Right lobe of liver (tissue), 6 donors: ENCODE results near the gene ACTL8. TPM values are rescaled to one million over a fixed set of nuclear protein-coding genes. Genes with fewer than 3 reads are reported as not detected.

Source experiments
- ATAC-seq, 4 donors: fragments of 200-7000 bp; cut with Tn5 transposase; one replicate each; pipeline ENCODE4 v1.9.1; 2020; ENCODE audit warnings: mild to moderate bottlenecking in 4 of 4, moderate library complexity in 4 of 4
- DNase-seq, 3 donors: peaks; one replicate each; pipeline ENCODE4 v3.0.0-alpha.2; 2020
- H3K27ac ChIP-seq, 3 donors: fragments of 200-600 bp; one replicate each; pipeline ENCODE4 v1.8.0; 2022
- H3K27me3 ChIP-seq, 2 donors: fragments of 200-600 bp; one replicate each; pipeline ENCODE4 v1.8.0; 2022
- H3K36me3 ChIP-seq, 4 donors: fragments of 200-600 bp; sonication (generic) in 1 of 4; one replicate each; pipeline versions ENCODE4 v1.5.1 to v1.8.0; 2017 to 2022; ENCODE audit warnings: control low read depth in 1 of 4
- H3K4me1 ChIP-seq, 4 donors: fragments of 200-600 bp; sonication (generic) in 1 of 4; one replicate each; pipeline versions ENCODE4 v1.5.1 to v1.8.0; 2017 to 2022; ENCODE audit warnings: control low read depth in 1 of 4
- H3K4me3 ChIP-seq, 3 donors: fragments of 200-600 bp; one replicate each; pipeline ENCODE4 v1.8.0; 2022
- H3K9me3 ChIP-seq, 4 donors: fragments of 200-600 bp; sonication (generic) in 1 of 4; one replicate each; pipeline versions ENCODE4 v1.5.1 to v1.8.0; 2017 to 2022; ENCODE audit warnings: control low read depth in 1 of 4
- CTCF ChIP-seq, 4 donors: fragments of 200-600 bp in 3 of 4; fragments of 450-650 bp in 1 of 4; IDR thresholded peaks; one replicate each; pipeline versions ENCODE4 v1.5.1 to v1.8.0; 2016 to 2022; ENCODE audit warnings: antibody characterized with exemption in 4 of 4, mild to moderate bottlenecking in 2 of 4
- POLR2A ChIP-seq: fragments of 450-650 bp; IDR thresholded peaks from one replicate; pipeline ENCODE4 v1.6.1; 2017; ENCODE audit warnings: antibody characterized with exemption, mild to moderate bottlenecking
- WGBS: methylation state at CpG from one replicate; pipeline ENCODE4 v1.1.6; 2018; ENCODE audit warnings: low coverage, low lambda C conversion rate; ENCODE audit not compliant: insufficient coverage; ENCODE audit errors: missing lambda C conversion rate; 5-methylcytosine and 5-hydroxymethylcytosine counted together
- intact Hi-C, 2 donors: fragments of 100-400 bp; cut with DNase I; formaldehyde crosslinking; loops; one replicate each; pipeline versions ENCODE4 v1.11.2 to v1.14.1; 2022
- total RNA-seq, 6 experiments: library from RNA; depleted of rRNA in 2 of 6; stranded (reverse); fragments of >200 nt in 2 of 6; fragmentation: NEBNext Ultra II Directional in 3 of 6; extraction: Animal tissue kit (Norgen Biotek cat#: 25700) in 3 of 6; gene quantifications; one replicate each; pipeline versions ENCODE4 v1.1.0 to v1.2.4, GENCODE V29; 2016 to 2023
- donor health status: DM: no; HTN: yes; CAD: no.
- donor health status: DM: no; HTN: no; CAD: no.
- donor health status: DM: no; HTN: no; CAD: no.
- donor health status: DM: no; HTN: yes; CAD: no.
- donor health status: DM: no; HTN: yes; CAD: no.

Gene ACTL8
- total RNA-seq, 6 experiments from 2014 or later = not detected

GRCh38 chr1:17731460-17731859 is 23.7 kb upstream of the ACTL8 start:
- Histone ChIP-seq H3K4me1 (no peaks in the 10 kb centered on the region), H3K36me3 (no peaks in the 10 kb centered on the region), H3K27me3 (no peaks in the 10 kb centered on the region), H3K27ac (no peak overlapping the region), H3K9me3 (no peaks in the 10 kb centered on the region), H3K4me3 (no peak overlapping the region)
- ATAC-seq (no peak), DNase-seq (no peak)
- intact Hi-C loops = no loop called here
- 73% methylated on average over 4 of the region's 5 CpGs for WGBS
- no peak for TF ChIP-seq POLR2A
- no peak for TF ChIP-seq CTCF (IDR thresholded peaks at IDR 0.05)

DNA sequence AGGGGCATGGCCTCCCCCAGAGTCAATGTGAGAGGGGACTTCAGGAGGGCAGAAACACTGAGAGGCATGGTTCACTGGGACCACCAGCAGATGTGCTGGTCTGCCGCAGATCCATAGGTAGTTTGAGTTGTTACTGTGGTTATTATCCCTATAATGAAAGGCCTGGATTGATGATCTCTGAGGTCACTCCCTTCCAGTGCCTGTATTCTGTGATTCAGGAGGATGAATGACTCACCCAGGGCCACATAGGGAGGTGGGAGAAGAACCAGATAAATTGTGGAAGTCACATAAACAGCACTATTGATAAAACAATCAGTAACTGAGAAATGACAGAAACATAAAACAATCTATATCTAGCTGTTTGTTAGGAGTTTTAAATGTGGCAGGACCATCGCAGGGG is 22.7 kb upstream of the ACTL8 start:
- 92% methylated on average over 2 of the region's 2 CpGs for WGBS
- DNase-seq (no peak), ATAC-seq (no peak)
- no peaks in the 10 kb centered on the region for H3K4me1 ChIP-seq
- TF ChIP-seq POLR2A = no peak
- no peak for TF ChIP-seq CTCF (IDR thresholded peaks at IDR 0.05)
- no peaks in the 10 kb centered on the region for H3K27me3 ChIP-seq
- intact Hi-C loops = no loop called here
- no peaks in the 10 kb centered on the region for H3K36me3 ChIP-seq
- no peak overlapping the region for H3K27ac ChIP-seq
- no peak overlapping the region for H3K4me3 ChIP-seq
- no peaks in the 10 kb centered on the region for H3K9me3 ChIP-seq

- no peak for TF ChIP-seq CTCF (IDR thresholded peaks at IDR 0.05)
- TF ChIP-seq POLR2A = no peak
- no peak overlapping the region for H3K4me3 ChIP-seq
- no peak overlapping the region for H3K27ac ChIP-seq
- no peaks in the 10 kb centered on the region for H3K9me3 ChIP-seq
- H3K4me1 ChIP-seq = no peaks in the 10 kb centered on the region
- H3K36me3 ChIP-seq = no peaks in the 10 kb centered on the region
- intact Hi-C loops = no loop called here
- no peak for ATAC-seq
- DNase-seq = no peak
- 66% methylated on average over 17 of the region's 21 CpGs for WGBS
- no peaks in the 10 kb centered on the region for H3K27me3 ChIP-seq
Observed at GRCh38 chr1:17733661-17734060, 21.5 kb upstream of the ACTL8 start.

DNA sequence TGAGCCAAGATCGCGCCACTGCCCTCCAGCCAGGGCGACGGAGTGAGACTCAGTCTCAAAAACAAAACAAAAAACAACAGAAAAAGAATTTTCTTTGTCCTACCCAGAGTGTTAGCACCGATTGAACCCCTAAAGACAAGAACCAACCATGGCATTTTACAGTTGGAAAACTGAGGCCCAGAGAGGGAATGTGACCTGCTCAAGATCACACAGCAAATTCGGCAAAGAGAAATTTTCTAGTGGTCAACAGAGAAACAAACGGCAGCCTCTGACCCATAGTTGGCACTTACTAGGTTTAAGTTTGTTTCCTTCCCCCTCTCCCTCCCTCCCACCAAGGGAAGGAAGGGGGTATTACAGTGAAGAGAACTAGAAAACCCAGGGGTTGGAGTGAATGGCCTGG is 20.5 kb upstream of the ACTL8 start:
- H3K9me3 ChIP-seq = no peaks in the 10 kb centered on the region
- no peak overlapping the region for H3K4me3 ChIP-seq
- H3K4me1 ChIP-seq = no peaks in the 10 kb centered on the region
- H3K27ac ChIP-seq = no peak overlapping the region
- WGBS = 79% methylated on average over 7 of the region's 7 CpGs
- TF ChIP-seq POLR2A (no peak), CTCF (IDR thresholded peaks at IDR 0.05) (no peak)
- intact Hi-C loops = no loop called here
- H3K36me3 ChIP-seq = no peaks in the 10 kb centered on the region
- no peaks in the 10 kb centered on the region for H3K27me3 ChIP-seq
- DNase-seq = no peak
- no peak for ATAC-seq

- 67% methylated on average over 1 of the region's 2 CpGs for WGBS
- intact Hi-C loops = no loop called here
- H3K27ac ChIP-seq = no peak overlapping the region
- no peaks in the 10 kb centered on the region for H3K9me3 ChIP-seq
- H3K36me3 ChIP-seq = no peaks in the 10 kb centered on the region
- ATAC-seq (no peak), DNase-seq (no peak)
- H3K4me3 ChIP-seq = no peak overlapping the region
- TF ChIP-seq POLR2A = no peak
- no peaks in the 10 kb centered on the region for H3K27me3 ChIP-seq
- H3K4me1 ChIP-seq = no peaks in the 10 kb centered on the region
Observed at GRCh38 chr1:17735348-17735747, 19.8 kb upstream of the ACTL8 start.
